ENCODE data around the gene TROAP.

Gene TROAP

GRCh38 chr12:49335118-49335954 lies 12.3 kb downstream of the TROAP start:
- no peaks in the 10 kb centered on the region for H3K36me3 ChIP-seq (ENCODE audit: control insufficient read depth, insufficient read depth, low read length)
- no peak overlapping the region for H3K9ac ChIP-seq (ENCODE audit: low read length)
- H3K27ac ChIP-seq (ENCODE audit: low read depth, low read length): no peak overlapping the region
- peaks cover 39% of the 10 kb centered on the region for H3K27me3 ChIP-seq (ENCODE audit: control insufficient read depth, insufficient read depth, low read length)
- H3K4me3 ChIP-seq (ENCODE audit: low read length): no peak overlapping the region
- H3K4me1 ChIP-seq (ENCODE audit: control insufficient read depth, insufficient read depth, low read length): peaks cover 2% of the 10 kb centered on the region

- peaks cover 39% of the 10 kb centered on the region for H3K27me3 ChIP-seq (ENCODE audit: control insufficient read depth, insufficient read depth, low read length)
- peaks cover 2% of the 10 kb centered on the region for H3K4me1 ChIP-seq (ENCODE audit: control insufficient read depth, insufficient read depth, low read length)
- H3K4me3 ChIP-seq (ENCODE audit: low read length): no peak overlapping the region
- no peak overlapping the region for H3K27ac ChIP-seq (ENCODE audit: low read depth, low read length)
- no peaks in the 10 kb centered on the region for H3K36me3 ChIP-seq (ENCODE audit: control insufficient read depth, insufficient read depth, low read length)
- H3K9ac ChIP-seq (ENCODE audit: low read length): no peak overlapping the region
These were observed 13.0 kb downstream of the TROAP start for GRCh38 chr12:49335955-49336644.

- Histone ChIP-seq H3K27ac (ENCODE audit: low read depth, low read length) (no peak within 1 kb of the TSS), H3K4me3 (ENCODE audit: low read length) (peak within 1 kb of the TSS; percentile 44), H3K4me1 (ENCODE audit: control insufficient read depth, insufficient read depth, low read length) (peaks cover 2% of the 10 kb centered on the region), H3K36me3 (ENCODE audit: control insufficient read depth, insufficient read depth, low read length) (no peaks in the 10 kb centered on the region), H3K27me3 (ENCODE audit: control insufficient read depth, insufficient read depth, low read length) (peaks cover 39% of the 10 kb centered on the region), H3K9ac (ENCODE audit: low read length) (no peak within 1 kb of the TSS)
These were observed 13.9 kb downstream of the TROAP start, which contains the start of gene C1QL4 for GRCh38 chr12:49336645-49337584. Gene C1QL4 (minus strand): TSS chr12:49337188. CDS start chr12:49336477, 711 bp downstream.

- no peak overlapping the region for H3K27ac ChIP-seq (ENCODE audit: low read depth, low read length)
- H3K27me3 ChIP-seq (ENCODE audit: control insufficient read depth, insufficient read depth, low read length): peaks cover 48% of the 10 kb centered on the region
- H3K4me3 ChIP-seq (ENCODE audit: low read length): no peak overlapping the region
- H3K36me3 ChIP-seq (ENCODE audit: control insufficient read depth, insufficient read depth, low read length): no peaks in the 10 kb centered on the region
- H3K9ac ChIP-seq (ENCODE audit: low read length): no peak overlapping the region
- H3K4me1 ChIP-seq (ENCODE audit: control insufficient read depth, insufficient read depth, low read length): peaks cover 17% of the 10 kb centered on the region
These were observed 15.9 kb downstream of the TROAP start for GRCh38 chr12:49338830-49339463.

GRCh38 chr12:49339464-49339861 lies 16.4 kb downstream of the TROAP start:
- Histone ChIP-seq H3K4me3 (ENCODE audit: low read length) (no peak overlapping the region), H3K36me3 (ENCODE audit: control insufficient read depth, insufficient read depth, low read length) (no peaks in the 10 kb centered on the region), H3K27me3 (ENCODE audit: control insufficient read depth, insufficient read depth, low read length) (peaks cover 50% of the 10 kb centered on the region), H3K9ac (ENCODE audit: low read length) (no peak overlapping the region), H3K4me1 (ENCODE audit: control insufficient read depth, insufficient read depth, low read length) (peaks cover 17% of the 10 kb centered on the region), H3K27ac (ENCODE audit: low read depth, low read length) (no peak overlapping the region)

DNA sequence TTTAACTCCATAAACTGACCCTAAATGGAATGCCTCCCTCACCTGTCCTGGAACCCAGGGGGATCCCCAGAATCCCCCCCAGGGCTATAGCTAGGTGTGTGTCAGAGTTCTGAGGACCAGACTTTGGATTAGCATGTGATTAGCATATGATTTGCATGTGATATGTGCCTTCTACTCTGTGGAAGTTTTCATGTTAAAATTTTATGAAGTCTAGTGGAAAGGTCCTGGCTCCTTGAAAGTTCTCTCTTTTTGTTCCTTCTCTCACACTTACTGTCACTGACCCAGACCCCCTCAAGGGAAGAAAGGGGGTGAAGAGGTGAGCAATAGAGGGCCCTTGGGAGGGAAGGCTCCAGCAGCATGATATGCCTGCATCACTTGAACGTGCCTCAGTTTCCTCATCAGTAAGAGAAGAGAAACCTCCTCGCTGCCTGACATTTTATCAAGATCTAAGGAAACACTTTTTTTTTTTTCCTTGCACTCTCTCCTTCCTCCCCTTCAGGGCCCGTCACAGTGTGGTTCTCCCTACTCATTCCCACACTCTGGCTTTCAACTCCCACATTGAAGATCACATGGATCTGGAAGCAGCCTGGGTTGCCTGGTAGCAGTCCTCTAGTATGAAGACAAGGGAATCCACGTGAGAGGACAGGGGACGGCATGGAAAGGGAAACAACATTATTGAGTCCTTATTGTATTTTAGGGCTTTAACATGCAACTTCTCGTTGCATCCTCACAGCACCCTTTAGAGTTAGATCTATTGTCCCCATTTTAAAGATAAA lies 17.2 kb downstream of the TROAP start:
- H3K4me3 ChIP-seq (ENCODE audit: low read length): no peak overlapping the region
- H3K27ac ChIP-seq (ENCODE audit: low read depth, low read length): no peak overlapping the region
- no peaks in the 10 kb centered on the region for H3K36me3 ChIP-seq (ENCODE audit: control insufficient read depth, insufficient read depth, low read length)
- H3K27me3 ChIP-seq (ENCODE audit: control insufficient read depth, insufficient read depth, low read length): peaks cover 48% of the 10 kb centered on the region
- H3K9ac ChIP-seq (ENCODE audit: low read length): no peak overlapping the region
- peaks cover 17% of the 10 kb centered on the region for H3K4me1 ChIP-seq (ENCODE audit: control insufficient read depth, insufficient read depth, low read length)

DNA sequence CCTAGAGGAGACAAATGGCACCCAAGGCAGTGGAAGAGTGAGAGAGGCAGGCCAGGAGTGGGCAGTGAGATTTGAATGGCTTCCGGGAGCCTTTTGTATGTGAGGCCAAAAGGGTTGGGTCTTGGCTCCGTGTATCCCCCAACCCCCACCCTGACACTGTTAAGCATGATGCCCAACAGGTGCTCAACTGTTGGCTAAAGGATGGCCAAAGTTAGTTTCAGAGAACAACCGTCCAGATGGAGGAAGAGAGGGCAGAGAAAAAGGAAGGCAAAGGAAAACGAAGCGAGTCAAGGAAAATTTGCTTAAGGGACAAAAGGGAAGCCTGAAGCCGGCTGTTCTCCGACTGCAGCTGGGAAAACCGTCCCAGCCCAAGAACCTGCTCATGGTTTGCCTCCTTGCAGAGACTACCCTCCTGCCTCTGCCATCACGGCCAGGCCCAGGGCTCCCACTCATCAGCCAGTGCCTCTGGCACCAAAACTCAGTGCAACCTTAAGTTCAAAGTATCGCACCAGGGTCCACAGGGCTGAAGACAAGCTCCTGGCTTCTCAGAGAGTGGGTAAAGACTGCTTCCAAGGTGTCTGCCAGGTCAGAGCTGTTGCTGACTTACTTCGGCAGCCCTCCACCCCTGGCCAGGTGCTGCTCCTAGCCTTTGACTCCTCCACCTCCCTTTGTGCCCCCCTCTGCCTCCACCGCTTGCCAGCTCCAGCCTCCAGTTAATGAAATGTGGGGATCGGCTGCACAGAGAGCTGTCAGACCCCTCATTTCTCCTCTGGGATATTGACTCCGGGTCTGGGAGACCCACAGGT lies 18.1 kb downstream of the TROAP start:
- no peak overlapping the region for H3K9ac ChIP-seq (ENCODE audit: low read length)
- peaks cover 23% of the 10 kb centered on the region for H3K4me1 ChIP-seq (ENCODE audit: control insufficient read depth, insufficient read depth, low read length)
- H3K27ac ChIP-seq (ENCODE audit: low read depth, low read length): no peak overlapping the region
- H3K4me3 ChIP-seq (ENCODE audit: low read length): no peak overlapping the region
- no peaks in the 10 kb centered on the region for H3K36me3 ChIP-seq (ENCODE audit: control insufficient read depth, insufficient read depth, low read length)
- peaks cover 47% of the 10 kb centered on the region for H3K27me3 ChIP-seq (ENCODE audit: control insufficient read depth, insufficient read depth, low read length)

DNA sequence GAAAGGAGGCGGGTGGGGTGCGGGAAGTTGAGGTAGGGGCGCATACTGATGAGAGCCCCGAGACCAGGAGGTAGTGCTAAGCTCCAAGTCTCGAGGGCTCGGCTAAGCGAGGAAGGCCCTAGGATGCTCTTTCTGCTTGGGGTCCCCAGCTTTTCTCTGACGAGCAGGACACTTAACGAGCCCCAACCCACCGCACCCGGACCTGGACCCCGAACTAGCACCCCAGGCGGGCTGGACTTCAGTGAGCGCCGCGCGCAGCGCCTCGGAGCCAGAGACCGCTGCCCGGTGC lies 18.7 kb downstream of the TROAP start:
- H3K27me3 ChIP-seq (ENCODE audit: control insufficient read depth, insufficient read depth, low read length): peaks cover 44% of the 10 kb centered on the region
- peak overlapping the region; percentile 66 for H3K4me3 ChIP-seq (ENCODE audit: low read length)
- no peak overlapping the region for H3K9ac ChIP-seq (ENCODE audit: low read length)
- no peak overlapping the region for H3K27ac ChIP-seq (ENCODE audit: low read depth, low read length)
- no peaks in the 10 kb centered on the region for H3K36me3 ChIP-seq (ENCODE audit: control insufficient read depth, insufficient read depth, low read length)
- peaks cover 24% of the 10 kb centered on the region for H3K4me1 ChIP-seq (ENCODE audit: control insufficient read depth, insufficient read depth, low read length)

DNA sequence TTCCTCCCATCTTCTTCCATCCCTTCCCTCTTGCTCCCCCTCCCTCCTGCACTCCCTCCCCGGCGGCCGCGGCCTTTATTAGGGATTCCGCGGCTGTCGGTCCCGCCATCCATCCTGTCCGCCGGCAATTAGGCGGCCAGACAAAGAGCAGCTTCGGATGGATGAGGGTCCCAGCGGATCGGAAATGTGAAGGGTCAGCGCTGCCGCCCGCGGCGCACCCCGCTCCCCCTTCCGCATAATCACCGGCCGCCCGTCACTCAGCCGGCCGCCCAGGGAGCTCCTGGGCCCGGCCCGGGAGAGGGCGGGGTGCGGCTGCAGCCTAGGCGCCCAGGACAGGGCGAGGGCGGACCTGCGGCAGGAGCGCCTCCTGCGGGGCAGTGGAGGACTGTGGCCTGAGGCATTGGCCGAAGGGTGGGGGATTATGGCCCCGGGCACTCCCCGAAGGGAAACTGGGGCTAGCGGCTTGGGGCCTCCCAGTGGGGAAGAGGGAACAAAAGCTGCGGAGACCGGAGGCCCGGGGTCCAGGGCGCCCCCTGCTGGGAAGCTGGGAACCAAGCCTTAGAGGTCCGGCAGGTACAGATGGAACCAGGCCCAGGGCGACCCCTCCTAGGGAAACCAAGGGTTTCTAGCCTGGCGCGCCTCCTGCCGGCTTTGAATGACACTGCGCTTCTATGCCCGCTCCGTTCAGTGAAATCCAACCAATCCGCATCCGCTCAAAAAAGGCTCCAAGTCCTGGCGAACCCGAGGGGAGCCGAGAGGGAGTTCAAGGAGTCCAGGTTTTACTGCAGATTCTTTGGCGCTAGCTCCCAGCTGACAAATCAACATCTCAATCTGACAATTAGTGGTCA lies 19.2 kb downstream of the TROAP start:
- no peak overlapping the region for H3K27ac ChIP-seq (ENCODE audit: low read depth, low read length)
- peaks cover 44% of the 10 kb centered on the region for H3K27me3 ChIP-seq (ENCODE audit: control insufficient read depth, insufficient read depth, low read length)
- peak overlapping the region; percentile 66 for H3K4me3 ChIP-seq (ENCODE audit: low read length)
- H3K9ac ChIP-seq (ENCODE audit: low read length): no peak overlapping the region
- no peaks in the 10 kb centered on the region for H3K36me3 ChIP-seq (ENCODE audit: control insufficient read depth, insufficient read depth, low read length)
- H3K4me1 ChIP-seq (ENCODE audit: control insufficient read depth, insufficient read depth, low read length): peaks cover 29% of the 10 kb centered on the region

GRCh38 chr12:49342914-49343731 lies 20.1 kb downstream of the TROAP start:
- peak overlapping the region; percentile 43 for H3K9ac ChIP-seq (ENCODE audit: low read length)
- H3K4me1 ChIP-seq (ENCODE audit: control insufficient read depth, insufficient read depth, low read length): peaks cover 28% of the 10 kb centered on the region
- H3K27me3 ChIP-seq (ENCODE audit: control insufficient read depth, insufficient read depth, low read length): peaks cover 46% of the 10 kb centered on the region
- no peak overlapping the region for H3K27ac ChIP-seq (ENCODE audit: low read depth, low read length)
- H3K4me3 ChIP-seq (ENCODE audit: low read length): peak overlapping the region; percentile 66
- H3K36me3 ChIP-seq (ENCODE audit: control insufficient read depth, insufficient read depth, low read length): no peaks in the 10 kb centered on the region
